Stimulated activated CD8-positive, alpha-beta memory T cell treated with anti-CD3 and anti-CD28 coated beads, Interleukin-12 subunit alpha, Interleukin-12 subunit beta, amount 100 ng/mL, for 1 hour (primary cell): ENCODE data around the gene PARD3.
"Not testable (repeated sequence)": the region's sequence is repeated elsewhere in the genome, so short reads cannot be mapped to it uniquely, and the experiment has no call there.

Source experiments
- DNase-seq: peaks from one replicate; pipeline ENCODE4 v3.0.0-alpha.2; 2020; ENCODE audit warnings: low read depth

PARD3 gene

GRCh38 chr10:34715511-34716187, 99.4 kb downstream of the PARD3 start:
- DNase-seq = no peak

GRCh38 chr10:34713875-34714274, 101.2 kb downstream of the PARD3 start:
- no peak for DNase-seq

GRCh38 chr10:34711500-34711899, 103.6 kb downstream of the PARD3 start:
- DNase-seq = no peak

GRCh38 chr10:34710391-34710751, 104.7 kb downstream of the PARD3 start:
- DNase-seq = no peak

- no peak for DNase-seq
Measured at GRCh38 chr10:34709637-34710390, 105.3 kb downstream of the PARD3 start.

GRCh38 chr10:34707656-34708055, 107.4 kb downstream of the PARD3 start:
- no peak for DNase-seq

GRCh38 chr10:34706992-34707391, 108.1 kb downstream of the PARD3 start:
- DNase-seq = not testable (repeated sequence)

- DNase-seq = no peak
Measured at GRCh38 chr10:34706147-34706546, 108.9 kb downstream of the PARD3 start.

GRCh38 chr10:34705563-34705962, 109.5 kb downstream of the PARD3 start:
- no peak for DNase-seq

GRCh38 chr10:34704526-34705184, 110.4 kb downstream of the PARD3 start:
- DNase-seq = no peak

GRCh38 chr10:34702982-34703381, 112.1 kb downstream of the PARD3 start:
- DNase-seq = no peak

- no peak for DNase-seq
Measured at GRCh38 chr10:34702093-34702937, 112.8 kb downstream of the PARD3 start.

GRCh38 chr10:34701194-34701593, 113.9 kb downstream of the PARD3 start:
- no peak for DNase-seq

GRCh38 chr10:34700752-34701151, 114.3 kb downstream of the PARD3 start:
- not testable (repeated sequence) for DNase-seq

- DNase-seq = no peak
Measured at GRCh38 chr10:34699904-34700517, 115.1 kb downstream of the PARD3 start.

GRCh38 chr10:34698979-34699378, 116.1 kb downstream of the PARD3 start:
- no peak for DNase-seq

- DNase-seq = no peak
Measured at GRCh38 chr10:34698248-34698831, 116.8 kb downstream of the PARD3 start.

GRCh38 chr10:34697351-34698247, 117.5 kb downstream of the PARD3 start:
- DNase-seq = no peak

GRCh38 chr10:34696423-34696822, 118.7 kb downstream of the PARD3 start:
- DNase-seq = no peak

- no peak for DNase-seq
Measured at GRCh38 chr10:34690383-34691049, 124.6 kb downstream of the PARD3 start.
